OCI-LY3 (cell line): ENCODE measurements around the gene DENR.
A peak's percentile ranks its signal among the peaks of the same experiment; 100 is the strongest.
"Not testable (repeated sequence)": the region's sequence is repeated elsewhere in the genome, so short reads cannot be mapped to it uniquely, and the experiment has no call there.

Source experiments
- H2AFZ ChIP-seq: fragments of 200-600, 300-600 bp; shearing (Covaris generic); 2 replicates; pipeline ENCODE4 v1.6.0; 2014; ENCODE audit warnings: antibody characterized with exemption, low read depth, low read length
- H3K27ac ChIP-seq: fragments of 200-600, 300-600 bp; sonication (generic); 2 replicates; pipeline ENCODE4 v1.5.1; 2014; ENCODE audit warnings: mild to moderate bottlenecking, low read length, moderate library complexity, mixed read lengths
- H3K27me3 ChIP-seq: fragments of 200-600, 300-600 bp; sonication (generic); 2 replicates; pipeline ENCODE4 v1.6.1; 2014; ENCODE audit warnings: low read depth, low read length, mixed read lengths
- H3K36me3 ChIP-seq: fragments of 200-600, 300-600 bp; sonication (generic); replicated peaks from 2 replicates; pipeline ENCODE3; 2014; ENCODE audit warnings: low read depth, low read length, mixed read lengths
- H3K4me1 ChIP-seq: fragments of 300-600, 200-600 bp; sonication (generic); 2 replicates; pipeline ENCODE4 v1.6.1; 2014; ENCODE audit warnings: low read length, mixed read lengths
- H3K4me2 ChIP-seq: fragments of 200-600, 300-600 bp; sonication (generic); 2 replicates; pipeline ENCODE4 v1.6.1; 2014; ENCODE audit warnings: low read length, mixed read lengths
- H3K4me3 ChIP-seq: fragments of 300-600, 200-600 bp; sonication (generic); 2 replicates; pipeline ENCODE4 v1.5.1; 2014; ENCODE audit warnings: antibody characterized with exemption, mild to moderate bottlenecking, low read length, moderate library complexity
- H3K79me2 ChIP-seq: fragments of 300-600, 200-600 bp; shearing (Covaris generic); 2 replicates; pipeline ENCODE4 v1.6.1; 2014; ENCODE audit warnings: mild to moderate bottlenecking, low read length, mixed read lengths
- H3K9ac ChIP-seq: fragments of 300-600, 200-600 bp; shearing (Covaris generic); 2 replicates; pipeline ENCODE4 v1.6.0; 2014; ENCODE audit warnings: mild to moderate bottlenecking, low read length, moderate library complexity
- H3K9me3 ChIP-seq: fragments of 200-600, 300-600 bp; shearing (Covaris generic); 2 replicates; pipeline ENCODE4 v1.6.1; 2014; ENCODE audit warnings: low read length, mixed read lengths; ENCODE audit not compliant: insufficient read depth
- H4K20me1 ChIP-seq: fragments of 200-600, 300-600 bp; sonication (generic); 2 replicates; pipeline ENCODE4 v1.6.1; 2016; ENCODE audit warnings: low read length, mixed read lengths; ENCODE audit not compliant: insufficient read depth
- EZH2phosphoT487 ChIP-seq: fragments of 200-600 bp; shearing (Covaris generic); IDR thresholded peaks from 2 replicates; pipeline ENCODE4 v1.6.1; 2018; ENCODE audit warnings: antibody characterized with exemption, mixed run types, low read depth
- TF ChIP-seq, protein P1 (sequence below): fragments of 200-600, 300-600 bp; sonication (generic); IDR thresholded peaks from 2 replicates; pipeline ENCODE4 v1.5.1; 2014; ENCODE audit warnings: antibody characterized with exemption, low read length, low read depth

DENR gene

DNA sequence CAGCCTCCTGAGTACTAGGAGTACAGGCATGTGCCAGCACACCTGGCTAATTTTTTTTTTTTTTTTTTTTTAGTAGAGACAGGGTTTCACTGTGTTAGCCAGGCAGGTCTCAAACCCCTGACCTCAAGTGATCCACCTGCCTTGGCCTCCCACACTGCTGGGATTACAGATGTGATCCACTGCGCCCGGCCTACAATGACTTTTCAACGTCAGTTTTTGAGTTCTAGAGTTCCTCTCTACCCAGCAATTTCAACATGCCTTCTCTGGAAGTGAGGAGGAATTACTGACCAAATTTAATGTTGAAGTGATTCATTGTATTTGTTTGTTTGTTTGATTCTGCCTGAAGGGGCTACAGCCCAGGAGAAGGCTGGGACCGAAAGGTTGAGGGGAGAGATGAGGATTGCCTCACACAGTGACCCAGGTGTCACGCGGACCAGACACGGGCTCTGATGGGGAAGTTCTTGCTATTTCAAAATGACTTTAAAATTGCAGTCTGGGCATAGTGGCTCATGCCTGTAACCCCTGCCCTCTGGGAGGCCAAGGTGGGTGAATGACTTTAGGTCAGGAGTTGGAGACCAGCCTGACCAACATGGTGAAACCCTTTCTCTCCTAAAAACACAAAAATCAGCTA lies 8.6 kb upstream of the DENR start:
- Histone ChIP-seq H3K9me3 (no peaks in the 10 kb centered on the region), H2AFZ (no peak overlapping the region), H3K9ac (no peak overlapping the region), H3K27me3 (no peaks in the 10 kb centered on the region), H3K4me3 (no peak overlapping the region), H4K20me1 (no peaks in the 10 kb centered on the region), H3K36me3 (no peaks in the 10 kb centered on the region), H3K4me2 (no peak overlapping the region), H3K27ac (no peak overlapping the region), H3K79me2 (no peaks in the 10 kb centered on the region), H3K4me1 (no peaks in the 10 kb centered on the region)
- TF ChIP-seq, protein P1, sequence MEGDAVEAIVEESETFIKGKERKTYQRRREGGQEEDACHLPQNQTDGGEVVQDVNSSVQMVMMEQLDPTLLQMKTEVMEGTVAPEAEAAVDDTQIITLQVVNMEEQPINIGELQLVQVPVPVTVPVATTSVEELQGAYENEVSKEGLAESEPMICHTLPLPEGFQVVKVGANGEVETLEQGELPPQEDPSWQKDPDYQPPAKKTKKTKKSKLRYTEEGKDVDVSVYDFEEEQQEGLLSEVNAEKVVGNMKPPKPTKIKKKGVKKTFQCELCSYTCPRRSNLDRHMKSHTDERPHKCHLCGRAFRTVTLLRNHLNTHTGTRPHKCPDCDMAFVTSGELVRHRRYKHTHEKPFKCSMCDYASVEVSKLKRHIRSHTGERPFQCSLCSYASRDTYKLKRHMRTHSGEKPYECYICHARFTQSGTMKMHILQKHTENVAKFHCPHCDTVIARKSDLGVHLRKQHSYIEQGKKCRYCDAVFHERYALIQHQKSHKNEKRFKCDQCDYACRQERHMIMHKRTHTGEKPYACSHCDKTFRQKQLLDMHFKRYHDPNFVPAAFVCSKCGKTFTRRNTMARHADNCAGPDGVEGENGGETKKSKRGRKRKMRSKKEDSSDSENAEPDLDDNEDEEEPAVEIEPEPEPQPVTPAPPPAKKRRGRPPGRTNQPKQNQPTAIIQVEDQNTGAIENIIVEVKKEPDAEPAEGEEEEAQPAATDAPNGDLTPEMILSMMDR = no peak
- TF ChIP-seq EZH2phosphoT487 = no peak

DNA sequence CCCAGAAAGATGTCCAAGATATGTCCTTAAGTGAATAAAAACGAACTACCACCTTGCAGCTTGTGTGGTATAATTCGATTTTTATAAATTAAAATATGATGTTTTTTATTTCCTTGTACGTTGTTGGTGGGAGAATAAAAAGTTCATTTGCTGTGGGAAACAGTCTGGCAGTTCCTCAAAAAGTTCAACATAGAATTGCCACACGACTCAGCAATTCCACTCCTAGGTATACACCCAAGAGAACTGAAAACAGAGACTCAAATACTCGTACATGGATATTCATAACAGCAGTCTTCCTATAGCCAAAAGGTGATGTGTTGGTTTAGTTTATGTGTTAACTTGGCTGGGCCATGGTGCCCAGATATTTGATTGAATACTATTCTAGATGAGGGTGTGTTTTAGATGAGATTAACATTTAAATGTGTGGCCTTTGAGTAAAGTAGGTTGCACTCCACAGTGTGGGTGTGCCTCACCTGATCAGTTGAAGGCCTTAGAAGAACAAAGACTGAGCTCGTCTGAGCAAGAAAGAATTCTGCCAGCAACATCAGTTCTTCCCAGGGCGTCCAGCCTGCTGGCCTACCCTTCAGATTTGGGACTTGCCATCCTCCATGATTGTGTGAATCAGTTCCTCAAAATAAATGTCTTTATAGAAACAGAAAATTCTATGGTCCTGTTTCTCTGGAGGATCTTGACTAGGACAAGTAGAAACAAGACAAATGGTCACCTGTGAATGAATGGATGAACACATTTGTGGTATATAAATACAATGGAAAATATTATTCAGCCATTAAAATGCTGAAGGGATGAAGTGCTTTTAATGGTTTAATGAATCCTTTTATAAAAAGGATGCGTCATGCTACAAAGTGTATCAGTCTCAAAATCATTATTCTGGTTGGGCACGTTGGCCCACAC lies 5.1 kb upstream of the DENR start:
- peaks cover 10% of the 10 kb centered on the region for H3K4me1 ChIP-seq
- H3K79me2 ChIP-seq = no peaks in the 10 kb centered on the region
- no peak overlapping the region for H3K4me2 ChIP-seq
- no peak overlapping the region; the same call in 1 of the 2 replicates for H2AFZ ChIP-seq
- H3K27ac ChIP-seq = no peak overlapping the region
- H3K36me3 ChIP-seq = no peaks in the 10 kb centered on the region
- H3K27me3 ChIP-seq = no peaks in the 10 kb centered on the region
- H3K9me3 ChIP-seq = no peaks in the 10 kb centered on the region
- H3K9ac ChIP-seq = no peak overlapping the region
- H3K4me3 ChIP-seq = no peak overlapping the region
- TF ChIP-seq EZH2phosphoT487 = no peak
- TF ChIP-seq, protein P1 = no peak
- no peaks in the 10 kb centered on the region for H4K20me1 ChIP-seq

DNA sequence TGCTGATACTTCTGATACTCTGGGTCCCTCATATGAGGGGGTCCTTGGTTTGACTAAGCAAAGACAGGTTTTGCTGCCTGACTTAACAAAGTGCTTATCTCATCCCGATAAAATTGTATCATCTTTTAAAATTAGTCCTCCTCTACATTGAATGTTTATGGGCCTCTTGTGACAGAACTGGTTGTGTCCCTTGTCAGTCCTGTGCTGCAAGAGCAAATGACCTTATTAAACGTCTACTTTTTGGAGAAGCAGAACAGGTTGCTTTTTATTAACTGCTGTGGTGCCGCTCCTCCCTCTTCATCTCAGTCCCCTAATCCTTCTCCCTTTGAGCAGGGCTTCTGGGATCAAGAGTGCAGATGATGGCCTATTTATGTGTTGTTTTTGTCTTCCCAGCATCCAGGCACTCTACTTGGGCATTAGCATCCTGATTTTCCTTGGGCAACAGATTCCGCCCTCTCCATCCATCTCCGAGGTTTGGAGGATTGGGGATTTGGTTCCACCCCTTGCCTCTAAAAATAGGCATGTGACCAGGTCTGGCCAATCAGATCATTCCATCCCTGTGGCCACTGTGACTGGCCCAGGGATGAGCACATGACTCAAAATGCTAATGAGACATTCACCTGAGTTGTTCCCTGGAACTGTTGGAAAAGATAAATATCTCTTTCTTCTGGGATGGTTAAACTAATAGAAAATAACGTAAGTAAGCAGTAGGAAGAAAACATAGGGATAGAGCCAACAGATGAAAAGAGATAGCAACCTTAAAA lies 2.9 kb upstream of the DENR start:
- H3K4me1 ChIP-seq = peaks cover 18% of the 10 kb centered on the region
- peaks cover 19% of the 10 kb centered on the region for H3K79me2 ChIP-seq
- H3K27me3 ChIP-seq = no peaks in the 10 kb centered on the region
- H3K36me3 ChIP-seq = peaks cover 9% of the 10 kb centered on the region
- H3K4me3 ChIP-seq = no peak overlapping the region
- H3K9me3 ChIP-seq = no peaks in the 10 kb centered on the region
- no peak overlapping the region for H3K27ac ChIP-seq
- H3K9ac ChIP-seq = no peak overlapping the region
- no peak for TF ChIP-seq EZH2phosphoT487
- TF ChIP-seq, protein P1 = no peak
- H4K20me1 ChIP-seq = no peaks in the 10 kb centered on the region
- H2AFZ ChIP-seq = no peak overlapping the region
- no peak overlapping the region for H3K4me2 ChIP-seq

DNA sequence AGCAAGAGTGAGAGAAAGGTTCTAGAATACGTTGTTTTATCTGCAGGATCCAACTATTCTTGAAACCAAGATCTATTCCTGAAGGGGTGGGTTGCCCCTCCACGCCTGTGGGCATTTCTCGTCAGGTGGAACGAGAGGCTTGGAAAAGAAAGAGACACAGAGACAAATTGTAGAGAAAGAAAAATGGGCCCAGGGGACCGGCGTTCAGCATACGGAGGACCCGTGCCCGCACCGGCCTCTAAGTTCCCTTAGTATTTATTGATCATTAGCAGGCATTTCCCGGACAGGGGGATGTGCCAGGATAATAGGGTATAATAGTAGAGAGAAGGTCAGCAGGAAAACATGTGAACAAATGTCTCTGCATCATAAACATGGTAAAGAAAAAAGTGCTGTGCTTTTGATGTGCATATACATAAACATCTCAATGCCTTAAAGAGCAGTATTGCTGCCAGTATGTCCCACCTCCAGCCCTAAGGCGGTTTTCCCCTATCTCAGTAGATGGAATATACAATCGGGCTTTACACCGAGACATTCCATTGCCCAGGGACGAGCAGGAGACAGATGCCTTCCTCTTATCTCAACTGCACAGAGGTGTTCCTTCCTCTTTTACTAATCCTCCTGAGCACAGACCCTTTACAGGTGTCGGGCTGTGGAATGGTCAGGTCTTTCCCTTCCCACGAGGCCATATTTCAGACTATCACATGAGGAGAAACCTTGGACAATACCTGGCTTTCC lies 1.7 kb upstream of the DENR start:
- Histone ChIP-seq H3K4me1 (peaks cover 18% of the 10 kb centered on the region), H3K79me2 (peaks cover 19% of the 10 kb centered on the region), H3K36me3 (peaks cover 16% of the 10 kb centered on the region), H3K4me2 (peak overlapping the region; percentile 63)
- H3K27ac ChIP-seq, H3K27me3 ChIP-seq, H4K20me1 ChIP-seq, H3K9ac ChIP-seq, H2AFZ ChIP-seq, H3K4me3 ChIP-seq, H3K9me3 ChIP-seq: not testable (repeated sequence)
